Ramos (cell line): ENCODE measurements around the gene CORO2B.

Source experiments
- in situ Hi-C: fragments of 300-500 bp; cut with MboI; formaldehyde crosslinking; loops from one replicate; pipeline ENCODE4 v1.14.3; 2022; ENCODE audit warnings: low sequenced_read_pairs; ENCODE audit not compliant: unreplicated experiment

CORO2B gene

GRCh38 chr15:68654786-68655560, 76.2 kb downstream of the CORO2B start:
- in situ Hi-C loops = no loop called here

- in situ Hi-C loops = no loop called here
These were observed 77.1 kb downstream of the CORO2B start for GRCh38 chr15:68655686-68656437.

- in situ Hi-C loops = no loop called here
These were observed 77.6 kb downstream of the CORO2B start for GRCh38 chr15:68656438-68656739.

GRCh38 chr15:68658151-68658550, 79.4 kb downstream of the CORO2B start:
- in situ Hi-C loops = no loop called here

GRCh38 chr15:68658641-68659358, 80.0 kb downstream of the CORO2B start:
- in situ Hi-C loops = no loop called here

- in situ Hi-C loops = no loop called here
These were observed 84.7 kb downstream of the CORO2B start for GRCh38 chr15:68663526-68663925.

- in situ Hi-C loops = no loop called here
These were observed 87.5 kb downstream of the CORO2B start for GRCh38 chr15:68666120-68666811.

- in situ Hi-C loops = no loop called here
These were observed 88.1 kb downstream of the CORO2B start for GRCh38 chr15:68666812-68667450.

GRCh38 chr15:68667800-68668625, 89.2 kb downstream of the CORO2B start:
- in situ Hi-C loops = no loop called here

GRCh38 chr15:68668926-68669600, 90.3 kb downstream of the CORO2B start:
- in situ Hi-C loops = no loop called here

GRCh38 chr15:68672251-68672650, 93.5 kb downstream of the CORO2B start:
- in situ Hi-C loops = loop anchor here (5.0 to 10.0 kb wide), 2 partner anchors 120 to 203 kb away; no protein-coding TSS in a partner anchor

- in situ Hi-C loops = loop anchor here (5.0 to 10.0 kb wide), 2 partner anchors 120 to 202 kb away; no protein-coding TSS in a partner anchor
These were observed 94.0 kb downstream of the CORO2B start for GRCh38 chr15:68672781-68673205.

- in situ Hi-C loops = loop anchor here (5.0 to 10.0 kb wide), 2 partner anchors 123 to 200 kb away; no protein-coding TSS in a partner anchor
These were observed 96.2 kb downstream of the CORO2B start for GRCh38 chr15:68674975-68675374.

GRCh38 chr15:68676011-68676605, 97.3 kb downstream of the CORO2B start:
- in situ Hi-C loops = loop anchor here (10.0 kb wide), 1 partner anchor 199 kb away; no protein-coding TSS in a partner anchor

- in situ Hi-C loops = loop anchor here (10.0 kb wide), 1 partner anchor 198 kb away; no protein-coding TSS in a partner anchor
These were observed 98.1 kb downstream of the CORO2B start for GRCh38 chr15:68676926-68677325.

- in situ Hi-C loops = loop anchor here (10.0 kb wide), 1 partner anchor 197 kb away; no protein-coding TSS in a partner anchor
These were observed 99.2 kb downstream of the CORO2B start for GRCh38 chr15:68677996-68678395.

GRCh38 chr15:68678746-68679145, 100.0 kb downstream of the CORO2B start:
- in situ Hi-C loops = loop anchor here (10.0 kb wide), 1 partner anchor 196 kb away; no protein-coding TSS in a partner anchor

GRCh38 chr15:68679161-68679560, 100.4 kb downstream of the CORO2B start:
- in situ Hi-C loops = loop anchor here (10.0 kb wide), 1 partner anchor 196 kb away; no protein-coding TSS in a partner anchor
